NT2/D1 (cell line): ENCODE data around the gene CD81.

Experiments
- DNase-seq: peaks from one replicate; pipeline ENCODE4 v3.0.0-alpha.2; 2011; ENCODE audit warnings: low read depth, low spot score
- H3K27me3 ChIP-seq: 2 replicates; pipeline ENCODE4 v1.6.0; 2011; ENCODE audit warnings: mild to moderate bottlenecking; ENCODE audit not compliant: insufficient read length, insufficient read depth
- H3K36me3 ChIP-seq: 2 replicates; pipeline ENCODE4 v1.6.1; 2011; ENCODE audit warnings: mild to moderate bottlenecking, low read length, mixed read lengths; ENCODE audit not compliant: insufficient read depth, insufficient read length
- H3K4me1 ChIP-seq: 2 replicates; pipeline ENCODE4 v1.5.1; 2011; ENCODE audit not compliant: insufficient read depth, insufficient read length
- H3K4me3 ChIP-seq: 2 replicates; pipeline ENCODE4 v1.5.1; 2011; ENCODE audit warnings: low read depth; ENCODE audit not compliant: insufficient read length
- H3K9ac ChIP-seq: 2 replicates; pipeline ENCODE4 v1.6.0; 2011; ENCODE audit warnings: low read depth; ENCODE audit not compliant: insufficient read length
- H3K9me3 ChIP-seq: 2 replicates; pipeline ENCODE4 v1.5.1; 2011; ENCODE audit warnings: mild to moderate bottlenecking, low read length; ENCODE audit not compliant: insufficient read depth
- SUZ12 ChIP-seq: IDR thresholded peaks from 2 replicates; pipeline ENCODE4 v1.6.1; 2011; ENCODE audit not compliant: insufficient read length, insufficient read depth; ENCODE audit errors: extremely low read depth
- YY1 ChIP-seq: IDR thresholded peaks from 2 replicates; pipeline ENCODE4 v1.6.1; 2011; ENCODE audit not compliant: insufficient read length, insufficient read depth
- ZNF274 ChIP-seq: IDR thresholded peaks from 2 replicates; pipeline ENCODE4 v1.6.1; 2011; ENCODE audit warnings: mild to moderate bottlenecking, low read depth, low read length

The CD81 gene

GRCh38 chr11:2424811-2425495 lies 47.8 kb downstream of the CD81 start:
- no peaks in the 10 kb centered on the region for H3K27me3 ChIP-seq
- H3K9ac ChIP-seq = no peak overlapping the region
- H3K9me3 ChIP-seq = no peaks in the 10 kb centered on the region
- TF ChIP-seq SUZ12 = no peak
- no peak for TF ChIP-seq YY1
- TF ChIP-seq ZNF274 = no peak
- no peak overlapping the region for H3K4me3 ChIP-seq
- no peaks in the 10 kb centered on the region for H3K36me3 ChIP-seq
- peaks cover 9% of the 10 kb centered on the region for H3K4me1 ChIP-seq
- DNase-seq = no peak

- Histone ChIP-seq H3K4me1 (peaks cover 5% of the 10 kb centered on the region), H3K36me3 (no peaks in the 10 kb centered on the region), H3K27me3 (no peaks in the 10 kb centered on the region), H3K9ac (no peak overlapping the region), H3K4me3 (no peak overlapping the region), H3K9me3 (no peaks in the 10 kb centered on the region)
- no peak for DNase-seq
- no peak for TF ChIP-seq ZNF274
- TF ChIP-seq SUZ12 = no peak
- no peak for TF ChIP-seq YY1
Measured at GRCh38 chr11:2425506-2425905, 48.4 kb downstream of the CD81 start.

- TF ChIP-seq YY1 = no peak
- TF ChIP-seq SUZ12 = no peak
- TF ChIP-seq ZNF274 = no peak
- Histone ChIP-seq H3K36me3 (no peaks in the 10 kb centered on the region), H3K4me3 (no peak overlapping the region), H3K9ac (no peak overlapping the region), H3K4me1 (no peaks in the 10 kb centered on the region), H3K9me3 (no peaks in the 10 kb centered on the region), H3K27me3 (no peaks in the 10 kb centered on the region)
- no peak for DNase-seq
Measured at GRCh38 chr11:2426221-2426620, 49.1 kb downstream of the CD81 start.

- Histone ChIP-seq H3K9me3 (no peaks in the 10 kb centered on the region), H3K9ac (peak overlapping the region; percentile 17), H3K27me3 (no peaks in the 10 kb centered on the region), H3K36me3 (no peaks in the 10 kb centered on the region), H3K4me1 (no peaks in the 10 kb centered on the region), H3K4me3 (no peak overlapping the region)
- TF ChIP-seq ZNF274 (no peak), YY1 (no peak), SUZ12 (no peak)
- DNase-seq = no peak
Measured at GRCh38 chr11:2426826-2427521, 49.9 kb downstream of the CD81 start.

- H3K4me1 ChIP-seq = no peaks in the 10 kb centered on the region
- DNase-seq = no peak
- H3K36me3 ChIP-seq = no peaks in the 10 kb centered on the region
- TF ChIP-seq ZNF274 (no peak), SUZ12 (no peak), YY1 (no peak)
- H3K27me3 ChIP-seq = no peaks in the 10 kb centered on the region
- no peak overlapping the region for H3K4me3 ChIP-seq
- no peak overlapping the region for H3K9ac ChIP-seq
- H3K9me3 ChIP-seq = no peaks in the 10 kb centered on the region
Measured at GRCh38 chr11:2427721-2428321, 50.7 kb downstream of the CD81 start.

- Histone ChIP-seq H3K36me3 (no peaks in the 10 kb centered on the region), H3K27me3 (peaks cover 4% of the 10 kb centered on the region), H3K9me3 (no peaks in the 10 kb centered on the region), H3K4me3 (no peak overlapping the region), H3K4me1 (no peaks in the 10 kb centered on the region), H3K9ac (no peak overlapping the region)
- DNase-seq = peak; percentile 60
- no peak for TF ChIP-seq YY1
- no peak for TF ChIP-seq SUZ12
- TF ChIP-seq ZNF274 = no peak
Measured at GRCh38 chr11:2428322-2428795, 51.2 kb downstream of the CD81 start.

GRCh38 chr11:2431395-2431794 lies 54.3 kb downstream of the CD81 start:
- H3K9ac ChIP-seq = no peak overlapping the region
- H3K4me3 ChIP-seq = no peak overlapping the region
- DNase-seq = no peak
- no peaks in the 10 kb centered on the region for H3K4me1 ChIP-seq
- TF ChIP-seq SUZ12 (no peak), ZNF274 (no peak), YY1 (no peak)
- no peaks in the 10 kb centered on the region for H3K36me3 ChIP-seq
- H3K9me3 ChIP-seq = no peaks in the 10 kb centered on the region
- H3K27me3 ChIP-seq = peaks cover 27% of the 10 kb centered on the region
